Choroid plexus epithelial cell (primary cell): ENCODE measurements around the gene GGCX.

ENCODE experiments used
- DNase-seq: peaks from one replicate; pipeline ENCODE4 v3.0.0-alpha.2; 2010; ENCODE audit warnings: low read depth
- H3K4me3 ChIP-seq: 2 replicates; pipeline ENCODE4 v1.5.1; 2011; ENCODE audit warnings: low read depth, mild to moderate bottlenecking, control low read depth, low read length, moderate library complexity
- CTCF ChIP-seq: conservative IDR thresholded peaks from 2 replicates; pipeline ENCODE4 v1.5.1; 2011; ENCODE audit warnings: low read depth, mild to moderate bottlenecking, control low read depth, inconsistent platforms, low read length, moderate library complexity

Gene GGCX

DNA sequence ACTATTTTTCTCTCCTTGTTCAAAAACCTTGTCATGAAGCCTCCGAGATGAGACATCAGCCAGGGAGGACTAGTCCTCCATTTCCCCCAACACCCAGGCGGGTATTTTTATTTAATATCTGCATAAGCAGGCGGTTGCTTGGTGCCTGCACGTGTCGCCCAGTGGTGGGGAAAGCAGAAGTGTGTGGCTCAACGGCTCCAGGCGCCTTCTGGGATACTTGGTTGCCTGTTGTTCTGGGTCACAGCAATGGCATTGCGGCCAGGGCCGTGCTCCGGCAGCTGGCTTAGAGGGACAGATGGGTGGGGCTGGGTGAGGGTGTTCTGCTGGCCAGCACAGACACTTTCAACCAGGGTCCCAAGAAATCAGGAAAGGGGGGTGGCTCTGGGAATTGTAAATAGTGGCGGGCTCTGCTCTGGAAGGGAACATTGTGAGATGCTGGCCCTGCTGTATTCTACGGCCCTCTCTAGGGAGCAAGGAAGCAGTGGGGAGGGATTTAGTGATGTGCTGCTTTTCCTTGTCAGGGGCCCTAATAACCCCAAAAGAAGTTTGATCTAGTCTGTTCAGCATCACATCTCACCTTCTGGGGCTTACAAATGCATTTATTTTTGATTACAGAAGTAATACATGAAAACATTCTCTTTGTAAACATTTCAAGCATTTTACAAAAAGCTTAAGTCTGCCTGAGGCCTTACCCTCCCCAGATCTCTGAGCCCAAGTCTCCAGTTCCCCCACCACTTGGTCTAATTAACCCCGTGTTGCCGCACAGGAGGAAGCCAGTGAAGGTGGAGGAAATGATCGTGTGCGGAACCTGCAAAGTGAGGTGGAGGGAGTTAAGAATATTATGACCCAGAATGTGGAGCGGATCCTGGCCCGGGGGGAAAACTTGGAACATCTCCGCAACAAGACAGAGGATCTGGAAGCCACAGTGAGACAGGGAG, 17.2 kb upstream of the GGCX start:
- no peak for DNase-seq
- TF ChIP-seq CTCF, result no peak
- no peak overlapping the region for H3K4me3 ChIP-seq

GRCh38 chr2:85577386-85578242, 16.3 kb upstream of the GGCX start, which contains the start of gene VAMP8:
VAMP8 (plus strand) TSS chr2:85577586; CDS start chr2:85577647, 61 bp downstream.
- no peak within 1 kb of the TSS for H3K4me3 ChIP-seq
- no peak for DNase-seq
- TF ChIP-seq CTCF, result no peak

GRCh38 chr2:85577063-85577385, 15.7 kb upstream of the GGCX start:
- TF ChIP-seq CTCF, result no peak
- DNase-seq, result no peak
- no peak overlapping the region for H3K4me3 ChIP-seq

DNA sequence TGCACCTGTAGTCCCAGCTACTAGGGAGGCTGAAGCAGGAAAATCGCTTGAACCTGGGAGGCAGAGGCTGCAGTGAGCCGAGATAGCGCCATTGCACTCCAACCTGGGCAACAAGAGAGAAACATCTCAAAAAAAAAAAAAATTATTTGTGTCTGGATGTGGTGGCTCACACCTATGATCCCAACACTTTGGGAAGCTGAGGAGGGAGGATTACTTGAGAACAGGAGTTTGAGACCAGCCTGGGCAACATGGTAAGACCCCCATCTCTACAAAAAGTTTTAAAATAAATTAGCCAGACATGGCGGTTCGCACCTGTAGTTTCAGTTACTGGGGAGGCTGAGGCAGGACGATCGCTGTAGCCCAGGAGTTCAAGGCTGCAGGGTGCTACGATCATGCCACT, 14.4 kb upstream of the GGCX start:
- no peak overlapping the region for H3K4me3 ChIP-seq
- DNase-seq, result no peak
- TF ChIP-seq CTCF, result no peak

DNA sequence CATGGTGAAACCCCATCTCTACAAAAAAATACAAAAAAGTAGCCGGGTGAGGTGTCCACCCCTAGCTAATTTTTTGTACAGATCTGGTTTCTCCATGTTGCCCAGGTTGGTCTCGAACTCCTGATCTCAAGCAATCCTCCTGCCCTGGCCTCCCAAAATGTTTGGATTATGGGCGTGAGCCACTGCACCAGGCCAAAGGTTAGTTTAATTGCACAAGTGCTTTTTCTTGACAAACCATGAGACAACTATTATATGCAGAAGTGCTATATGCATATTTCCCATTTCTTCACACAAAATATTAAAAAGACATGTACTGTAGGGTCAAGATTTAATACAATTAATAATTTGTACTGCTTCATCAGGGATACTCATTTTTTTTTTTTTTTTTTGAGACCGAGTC, 5.0 kb upstream of the GGCX start:
- DNase-seq, result no peak
- no peak for TF ChIP-seq CTCF
- no peak overlapping the region for H3K4me3 ChIP-seq

GRCh38 chr2:85564144-85564563, 2.9 kb upstream of the GGCX start:
- no peak for TF ChIP-seq CTCF
- H3K4me3 ChIP-seq, result no peak overlapping the region
- DNase-seq, result no peak
